B cell (primary cell): ENCODE data around the gene ESYT2. TPM values are rescaled to one million over a fixed set of nuclear protein-coding genes. Genes with fewer than 3 reads are reported as not detected.

Source experiments
- ATAC-seq: fragments of 200-7000 bp; cut with Tn5 transposase; one replicate; pipeline ENCODE4 v1.10.0; 2021; ENCODE audit warnings: low read depth, mild to moderate bottlenecking, moderate number of reproducible peaks, moderate library complexity
- CTCF ChIA-PET: fragments of 350-600 bp; sonication (Branson Sonifier 250); formaldehyde crosslinking; loops from one replicate; lab custom pipeline; 2021; ENCODE audit warnings: antibody characterized with exemption, inconsistent platforms; lab: Charles Lee
- POLR2A ChIA-PET: fragments of 350-600 bp; sonication (Branson Sonifier 250); formaldehyde crosslinking; loops from one replicate; lab custom pipeline; 2021; ENCODE audit warnings: antibody characterized with exemption; lab: Charles Lee
- DNase-seq: peaks from one replicate; pipeline ENCODE4 v3.0.0; 2013
- H2AFZ ChIP-seq: 2 replicates; pipeline ENCODE4 v1.6.1; 2012; ENCODE audit warnings: mild to moderate bottlenecking, low read depth, low read length; ENCODE audit not compliant: insufficient read depth, poor library complexity, severe bottlenecking
- H3K27ac ChIP-seq, 2 donors: 1 replicate in 1 of 2; 2 replicates in 1 of 2; pipeline ENCODE4 v1.5.1; 2012 to 2013; ENCODE audit warnings: low read length in 2 of 2, mild to moderate bottlenecking in 2 of 2, moderate library complexity in 1 of 2
- H3K27me3 ChIP-seq, 4 experiments: fragments of 200-600 bp in 1 of 4; sonication (generic) in 1 of 4; replicated peaks in 1 of 4; 1 replicate in 2 of 4; 2 replicates in 2 of 4; pipeline versions ENCODE4 v1.6.1 to v1.7.0; 2013 to 2016; ENCODE audit warnings: low read length in 3 of 4, mild to moderate bottlenecking in 2 of 4, mixed read lengths in 1 of 4, moderate library complexity in 1 of 4; ENCODE audit not compliant: insufficient read depth in 4 of 4, control insufficient read depth in 3 of 4; ENCODE audit errors: control extremely low read depth in 1 of 4
- H3K36me3 ChIP-seq, 2 experiments: replicated peaks in 1 of 2; 1 replicate in 1 of 2; 2 replicates in 1 of 2; pipeline versions ENCODE4 v1.6.1 to v1.7.1; 2013; ENCODE audit warnings: low read length in 1 of 2; ENCODE audit not compliant: insufficient read depth in 2 of 2, control insufficient read depth in 1 of 2; ENCODE audit errors: control extremely low read depth in 1 of 2, extremely low read depth in 1 of 2
- H3K4me1 ChIP-seq, 2 donors: fragments of 200-600 bp in 1 of 2; sonication (generic) in 1 of 2; 1 replicate in 1 of 2; 2 replicates in 1 of 2; pipeline versions ENCODE4 v1.5.1 to v1.6.1; 2013 to 2017; ENCODE audit warnings: low read length in 2 of 2; ENCODE audit not compliant: control insufficient read depth in 2 of 2, insufficient read depth in 2 of 2
- H3K4me2 ChIP-seq: replicated peaks from 2 replicates; pipeline ENCODE3; 2012; ENCODE audit warnings: mild to moderate bottlenecking, low read depth, low read length; ENCODE audit not compliant: poor library complexity, severe bottlenecking
- H3K4me3 ChIP-seq, 5 experiments: fragments of 200-600 bp in 1 of 5; sonication (generic) in 1 of 5; 1 replicate in 3 of 5; 2 replicates in 2 of 5; pipeline versions ENCODE4 v1.5.1 to v1.7.0; 2011 to 2016; ENCODE audit warnings: low read length in 4 of 5, mild to moderate bottlenecking in 4 of 5, low read depth in 2 of 5, control low read depth in 1 of 5, moderate library complexity in 1 of 5; ENCODE audit not compliant: insufficient read depth in 1 of 5; ENCODE audit errors: control extremely low read depth in 1 of 5, extremely low read depth in 1 of 5
- H3K79me2 ChIP-seq: fragments of 200-600 bp; sonication (generic); one replicate; pipeline ENCODE4 v1.6.0; 2016; ENCODE audit warnings: low read length; ENCODE audit not compliant: control insufficient read depth, insufficient read depth
- H3K9ac ChIP-seq: fragments of 200-600 bp; sonication (generic); 2 replicates; pipeline ENCODE4 v1.6.1; 2017; ENCODE audit warnings: mild to moderate bottlenecking, low read length, moderate library complexity
- H3K9me3 ChIP-seq, 3 donors: one replicate each; pipeline versions ENCODE4 v1.6.1 to v1.7.1; 2013; ENCODE audit warnings: low read length in 2 of 3; ENCODE audit not compliant: control insufficient read depth in 2 of 3, insufficient read depth in 1 of 3; ENCODE audit errors: control extremely low read depth in 1 of 3
- H4K20me1 ChIP-seq: 2 replicates; pipeline ENCODE4 v1.6.0; 2012; ENCODE audit warnings: mild to moderate bottlenecking, low read length; ENCODE audit not compliant: insufficient read depth, control insufficient read depth, poor library complexity, severe bottlenecking
- H3K27ac Mint-ChIP-seq: one replicate; pipeline ENCODE4 v1.8.0; 2021; ENCODE audit warnings: mixed read lengths
- H3K27me3 Mint-ChIP-seq: one replicate; pipeline ENCODE4 v1.8.0; 2021; ENCODE audit warnings: mixed read lengths
- H3K4me1 Mint-ChIP-seq: one replicate; pipeline ENCODE4 v1.8.0; 2021; ENCODE audit warnings: mixed read lengths
- H3K4me3 Mint-ChIP-seq: one replicate; pipeline ENCODE4 v1.8.0; 2021; ENCODE audit warnings: mixed read lengths
- H3K9me3 Mint-ChIP-seq: one replicate; pipeline ENCODE4 v1.8.0; 2022; ENCODE audit warnings: mixed read lengths; ENCODE audit not compliant: insufficient read depth
- EZH2 ChIP-seq: IDR thresholded peaks from 2 replicates; pipeline ENCODE4 v1.6.1; 2012; ENCODE audit warnings: borderline replicate concordance, low read depth, mild to moderate bottlenecking, moderate library complexity, low read length; ENCODE audit not compliant: insufficient read depth, poor library complexity, severe bottlenecking
- WGBS: methylation state at CpG from one replicate; pipeline ENCODE4 v1.1.5; 2013; ENCODE audit warnings: missing lambda C conversion rate; ENCODE audit not compliant: insufficient coverage; 5-methylcytosine and 5-hydroxymethylcytosine counted together
- intact Hi-C: fragments of 100-400 bp; cut with micrococcal nuclease; formaldehyde crosslinking; loops from one replicate; pipeline ENCODE4 v1.10.0; 2022
- polyA plus RNA-seq: library from polyadenylated mRNA; depleted of rRNA; stranded (reverse); fragments of >200 nt; gene quantifications from 2 replicates; pipeline ENCODE4 v1.2.3, GENCODE V29; 2012
- total RNA-seq, 2 donors: library from RNA; stranded (reverse); fragments of 120-200 nt in 1 of 2; gene quantifications; 1 replicate in 1 of 2; 2 replicates in 1 of 2; pipeline versions ENCODE4 v1.2.3 to v1.2.4, GENCODE V29; 2013 to 2022
- TF ChIP-seq, protein P1 (sequence below): fragments of 200-600 bp; IDR thresholded peaks from one replicate; pipeline ENCODE4 v1.8.0; 2022; ENCODE audit warnings: antibody characterized with exemption, mild to moderate bottlenecking

The ESYT2 gene
- total and polyA plus RNA-seq, 2 donors (not counting 1 experiment from before 2014, with no cell fraction given) = 12.0 to 34.2 TPM

GRCh38 chr7:158783595-158783994, 45.7 kb downstream of the ESYT2 start:
- POLR2A ChIA-PET = no interaction called here
- Mint-ChIP-seq H3K27ac (no peak overlapping the region), H3K4me3 (no peak overlapping the region), H3K9me3 (no peaks in the 10 kb centered on the region), H3K4me1 (no peaks in the 10 kb centered on the region), H3K27me3 (no peaks in the 10 kb centered on the region)
- Histone ChIP-seq H3K4me2 (no peak overlapping the region), H3K9me3 (peaks cover 0 to 7% (median 0%) of the 10 kb centered on the region in 3 donors), H3K27ac (no peak overlapping the region), H3K27me3 (no peaks in the 10 kb centered on the region), H3K4me1 (no peaks in the 10 kb centered on the region), H3K79me2 (no peaks in the 10 kb centered on the region), H2AFZ (no peak overlapping the region), H3K9ac (no peak overlapping the region), H4K20me1 (no peaks in the 10 kb centered on the region), H3K36me3 (peaks cover 6 to 50% of the 10 kb centered on the region in 2 experiments), H3K4me3 (no peak overlapping the region)
- DNase-seq (no peak), ATAC-seq (no peak)
- intact Hi-C loops = no loop called here
- 64% methylated on average over 6 of the region's 8 CpGs for WGBS
- CTCF ChIA-PET = no interaction called here
- TF ChIP-seq EZH2 = no peak

DNA sequence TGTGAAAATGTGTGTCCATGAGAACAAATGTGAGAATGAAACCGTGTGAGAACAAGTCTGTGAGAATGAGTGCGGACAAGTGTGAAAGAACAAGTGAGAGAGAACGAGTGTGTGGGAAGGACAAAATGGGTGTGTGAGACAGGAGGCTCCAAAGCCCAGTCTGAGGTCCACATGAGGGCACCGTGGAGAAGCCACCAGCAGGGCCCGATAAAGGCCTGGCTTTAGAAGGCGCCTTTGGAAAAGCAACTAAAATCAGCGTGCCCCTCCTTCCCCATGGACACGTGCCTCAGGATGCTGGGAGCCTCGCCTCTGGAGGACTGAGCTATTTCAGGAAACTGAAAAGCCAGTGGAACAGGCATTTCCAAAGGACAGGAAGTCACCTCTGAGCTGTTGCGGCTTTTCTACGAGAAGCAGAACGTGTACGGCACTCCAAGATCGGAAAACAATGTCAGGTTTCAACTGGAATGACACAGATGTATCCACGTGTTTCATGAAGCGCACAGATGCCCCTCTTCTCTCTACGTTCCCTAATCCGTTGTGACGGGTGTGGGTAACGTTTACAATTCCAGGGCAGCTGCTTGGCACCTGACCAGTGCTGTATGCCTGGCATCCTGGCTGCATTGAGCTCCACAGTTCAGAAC, 46.4 kb downstream of the ESYT2 start:
- H3K79me2 ChIP-seq = no peaks in the 10 kb centered on the region
- Mint-ChIP-seq H3K27me3 (no peaks in the 10 kb centered on the region), H3K9me3 (no peaks in the 10 kb centered on the region), H3K4me3 (no peak overlapping the region), H3K4me1 (no peaks in the 10 kb centered on the region), H3K27ac (no peak overlapping the region)
- no peaks in the 10 kb centered on the region for H3K4me1 ChIP-seq
- H3K27ac ChIP-seq = no peak overlapping the region
- no peak overlapping the region for H3K4me3 ChIP-seq
- DNase-seq (peak; percentile 44), ATAC-seq (no peak)
- H3K36me3 ChIP-seq = peaks cover 6 to 50% of the 10 kb centered on the region in 2 experiments
- TF ChIP-seq EZH2 = no peak
- TF ChIP-seq, protein P1, sequence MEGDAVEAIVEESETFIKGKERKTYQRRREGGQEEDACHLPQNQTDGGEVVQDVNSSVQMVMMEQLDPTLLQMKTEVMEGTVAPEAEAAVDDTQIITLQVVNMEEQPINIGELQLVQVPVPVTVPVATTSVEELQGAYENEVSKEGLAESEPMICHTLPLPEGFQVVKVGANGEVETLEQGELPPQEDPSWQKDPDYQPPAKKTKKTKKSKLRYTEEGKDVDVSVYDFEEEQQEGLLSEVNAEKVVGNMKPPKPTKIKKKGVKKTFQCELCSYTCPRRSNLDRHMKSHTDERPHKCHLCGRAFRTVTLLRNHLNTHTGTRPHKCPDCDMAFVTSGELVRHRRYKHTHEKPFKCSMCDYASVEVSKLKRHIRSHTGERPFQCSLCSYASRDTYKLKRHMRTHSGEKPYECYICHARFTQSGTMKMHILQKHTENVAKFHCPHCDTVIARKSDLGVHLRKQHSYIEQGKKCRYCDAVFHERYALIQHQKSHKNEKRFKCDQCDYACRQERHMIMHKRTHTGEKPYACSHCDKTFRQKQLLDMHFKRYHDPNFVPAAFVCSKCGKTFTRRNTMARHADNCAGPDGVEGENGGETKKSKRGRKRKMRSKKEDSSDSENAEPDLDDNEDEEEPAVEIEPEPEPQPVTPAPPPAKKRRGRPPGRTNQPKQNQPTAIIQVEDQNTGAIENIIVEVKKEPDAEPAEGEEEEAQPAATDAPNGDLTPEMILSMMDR = no peak
- H2AFZ ChIP-seq = no peak overlapping the region
- H4K20me1 ChIP-seq = no peaks in the 10 kb centered on the region
- CTCF ChIA-PET = interaction anchor here (0.9 kb wide), 1 partner anchor 194 kb away, joined by 4 read pairs; no protein-coding TSS in a partner anchor
- peaks cover 0 to 7% (median 0%) of the 10 kb centered on the region in 3 donors for H3K9me3 ChIP-seq
- intact Hi-C loops = no loop called here
- H3K27me3 ChIP-seq = no peaks in the 10 kb centered on the region
- 96% methylated on average over 20 of the region's 20 CpGs for WGBS
- POLR2A ChIA-PET = interaction anchor here (0.7 kb wide), 1 partner anchor 101 kb away, joined by 3 read pairs; no protein-coding TSS in a partner anchor
- no peak overlapping the region for H3K4me2 ChIP-seq
- H3K9ac ChIP-seq = no peak overlapping the region
